Gastrocnemius medialis (tissue), 4 donors: ENCODE results near the gene GFER. TPM values are rescaled to one million over a fixed set of nuclear protein-coding genes. Genes with fewer than 3 reads are reported as not detected.
"Not testable (repeated sequence)": the region's sequence is repeated elsewhere in the genome, so short reads cannot be mapped to it uniquely, and the experiment has no call there.

Experiments used
- ATAC-seq, 2 donors: fragments of 150-250 bp; one replicate each; pipeline ENCODE4 v1.9.1; 2016
- DNase-seq, 2 donors: peaks; one replicate each; pipeline ENCODE4 v3.0.0-alpha.2; 2019
- H3K27ac ChIP-seq, 4 donors: fragments of 200-600 bp; sonication (generic); 1 replicate in 1 of 4; 2 replicates in 3 of 4; pipeline ENCODE4 v1.5.1; 2016 to 2018; ENCODE audit warnings: mild to moderate bottlenecking in 2 of 4, moderate library complexity in 1 of 4
- H3K27me3 ChIP-seq, 3 donors: fragments of 200-600 bp; sonication (generic) in 2 of 3; 1 replicate in 1 of 3; 2 replicates in 2 of 3; pipeline versions ENCODE4 v1.5.1 to v1.6.0; 2016 to 2019; ENCODE audit warnings: mild to moderate bottlenecking in 1 of 3, moderate library complexity in 1 of 3
- H3K36me3 ChIP-seq, 2 donors: fragments of 200-600 bp; sonication (generic) in 1 of 2; one replicate each; pipeline ENCODE4 v1.5.1; 2017 to 2018
- H3K4me1 ChIP-seq, 2 donors: fragments of 200-600 bp; sonication (generic) in 1 of 2; one replicate each; pipeline ENCODE4 v1.5.1; 2016 to 2017; ENCODE audit warnings: mild to moderate bottlenecking in 2 of 2
- H3K4me3 ChIP-seq, 4 donors: fragments of 200-600 bp; sonication (generic) in 3 of 4; 1 replicate in 1 of 4; 2 replicates in 3 of 4; pipeline ENCODE4 v1.5.1; 2016 to 2019; ENCODE audit warnings: mild to moderate bottlenecking in 2 of 4
- H3K9me3 ChIP-seq, 3 donors: fragments of 200-600 bp; sonication (generic) in 2 of 3; 1 replicate in 1 of 3; 2 replicates in 2 of 3; pipeline ENCODE4 v1.5.1; 2016 to 2019
- CTCF ChIP-seq, 5 experiments: fragments of 450-650 bp in 3 of 5; fragments of 200-600 bp in 2 of 5; sonication (generic) in 2 of 5; IDR thresholded peaks in 4 of 5; conservative IDR thresholded peaks in 1 of 5; 1 replicate in 4 of 5; 2 replicates in 1 of 5; pipeline ENCODE4 v1.5.1; 2016 to 2019; ENCODE audit warnings: antibody characterized with exemption in 5 of 5, mild to moderate bottlenecking in 3 of 5, moderate library complexity in 3 of 5
- POLR2A ChIP-seq, 2 donors: fragments of 450-650 bp; IDR thresholded peaks; one replicate each; pipeline ENCODE4 v1.6.1; 2017; ENCODE audit warnings: antibody characterized with exemption in 2 of 2, mild to moderate bottlenecking in 2 of 2, moderate library complexity in 2 of 2
- in situ Hi-C, 4 donors: fragments of 200-750 bp; cut with MboI; loops; one replicate each; pipeline versions ENCODE4 v1.15.0 to v1.8.0; 2017; ENCODE audit warnings: low sequenced_read_pairs in 4 of 4
- intact Hi-C: fragments of 100-400 bp; cut with DNase I; formaldehyde crosslinking; loops from one replicate; pipeline ENCODE4 v1.15.1; 2023; ENCODE audit warnings: low total_unique reads
- total RNA-seq, 4 donors: library from RNA; depleted of rRNA; stranded (reverse); fragments of >200 nt; gene quantifications; one replicate each; pipeline versions ENCODE4 v1.1.0 to v1.2.3, GENCODE V29; 2016

The GFER gene
- total RNA-seq, 4 donors from 2014 or later, result 16.3 to 27.0 (median 20.1) TPM

GRCh38 chr16:1959269-1960039 is 24.5 kb upstream of the GFER start, which contains the start of gene NDUFB10:
Gene NDUFB10 (plus strand): TSS chr16:1959538. CDS start chr16:1959625, 87 bp downstream.
- peak within 1 kb of the TSS; percentile 84 to 100 (median 90) for H3K27ac ChIP-seq
- ATAC-seq, result peak; percentile 83 to 89
- no peaks in the 10 kb centered on the region for H3K9me3 ChIP-seq
- peaks cover 24 to 33% of the 10 kb centered on the region in 2 donors for H3K4me1 ChIP-seq
- H3K27me3 ChIP-seq, result no peaks in the 10 kb centered on the region
- intact Hi-C loops, result no loop called here
- H3K36me3 ChIP-seq, result peaks cover 0 to 25% of the 10 kb centered on the region in 2 donors
- peak; percentile 83 to 91 for DNase-seq
- H3K4me3 ChIP-seq, result peak within 1 kb of the TSS; percentile 65 to 99 (median 83)
- in situ Hi-C loops, result no loop called here
- TF ChIP-seq POLR2A (IDR thresholded peaks at IDR 0.05) (peak; percentile 93 to 94), CTCF (IDR thresholded peaks at IDR 0.05 in 4 of 5, conservative IDR thresholded peaks at IDR 0.05 in 1 of 5) (peak; percentile 50 to 79 (median 59))

- DNase-seq, result no peak
- ATAC-seq, result no peak
- Histone ChIP-seq H3K27me3 (no peaks in the 10 kb centered on the region), H3K4me1 (peaks cover 28 to 32% of the 10 kb centered on the region in 2 donors), H3K4me3 (peak overlapping the region; percentile 65 to 99 (median 83)), H3K9me3 (no peaks in the 10 kb centered on the region), H3K27ac (peak overlapping the region in 3 of 4 donors; percentile 84 to 100 (median 90)), H3K36me3 (peaks cover 0 to 25% of the 10 kb centered on the region in 2 donors)
- intact Hi-C loops (no loop called here), in situ Hi-C loops (no loop called here)
- TF ChIP-seq POLR2A (IDR thresholded peaks at IDR 0.05), result no peak
- TF ChIP-seq CTCF (IDR thresholded peaks at IDR 0.05 in 4 of 5, conservative IDR thresholded peaks at IDR 0.05 in 1 of 5), result no peak
These were observed 23.0 kb upstream of the GFER start for GRCh38 chr16:1960665-1961630.

- DNase-seq, result no peak
- no peaks in the 10 kb centered on the region for H3K9me3 ChIP-seq
- TF ChIP-seq CTCF (IDR thresholded peaks at IDR 0.05 in 4 of 5, conservative IDR thresholded peaks at IDR 0.05 in 1 of 5), result no peak
- TF ChIP-seq POLR2A (IDR thresholded peaks at IDR 0.05), result no peak
- H3K36me3 ChIP-seq, result peaks cover 0 to 25% of the 10 kb centered on the region in 2 donors
- H3K4me1 ChIP-seq, result peaks cover 28 to 35% of the 10 kb centered on the region in 2 donors
- no peak overlapping the region for H3K27ac ChIP-seq
- in situ Hi-C loops (no loop called here), intact Hi-C loops (no loop called here)
- H3K27me3 ChIP-seq, result no peaks in the 10 kb centered on the region
- no peak overlapping the region for H3K4me3 ChIP-seq
- no peak for ATAC-seq
These were observed 22.3 kb upstream of the GFER start for GRCh38 chr16:1961651-1962067.

GRCh38 chr16:1962161-1963153 is 21.5 kb upstream of the GFER start:
- ATAC-seq, H3K27me3 ChIP-seq, DNase-seq, in situ Hi-C loops, H3K4me3 ChIP-seq, intact Hi-C loops, H3K9me3 ChIP-seq: not testable (repeated sequence)
- peaks cover 28 to 35% of the 10 kb centered on the region in 2 donors for H3K4me1 ChIP-seq
- H3K27ac ChIP-seq, result peak overlapping the region in 3 of 4 donors; percentile 88 to 99 (median 95)
- peaks cover 0 to 25% of the 10 kb centered on the region in 2 donors for H3K36me3 ChIP-seq
